Stimulated activated CD8-positive, alpha-beta memory T cell treated with anti-CD3 and anti-CD28 coated beads, Interleukin-15, amount 100 ng/mL, for 4 hours (primary cell): Measurements from ENCODE around the gene SLFN13.
"Not testable (repeated sequence)": the region's sequence is repeated elsewhere in the genome, so short reads cannot be mapped to it uniquely, and the experiment has no call there.

Source experiments
- DNase-seq, 2 donors: peaks; one replicate each; pipeline ENCODE4 v3.0.0-alpha.2; 2020; ENCODE audit warnings: low read depth in 2 of 2

The SLFN13 gene

DNA sequence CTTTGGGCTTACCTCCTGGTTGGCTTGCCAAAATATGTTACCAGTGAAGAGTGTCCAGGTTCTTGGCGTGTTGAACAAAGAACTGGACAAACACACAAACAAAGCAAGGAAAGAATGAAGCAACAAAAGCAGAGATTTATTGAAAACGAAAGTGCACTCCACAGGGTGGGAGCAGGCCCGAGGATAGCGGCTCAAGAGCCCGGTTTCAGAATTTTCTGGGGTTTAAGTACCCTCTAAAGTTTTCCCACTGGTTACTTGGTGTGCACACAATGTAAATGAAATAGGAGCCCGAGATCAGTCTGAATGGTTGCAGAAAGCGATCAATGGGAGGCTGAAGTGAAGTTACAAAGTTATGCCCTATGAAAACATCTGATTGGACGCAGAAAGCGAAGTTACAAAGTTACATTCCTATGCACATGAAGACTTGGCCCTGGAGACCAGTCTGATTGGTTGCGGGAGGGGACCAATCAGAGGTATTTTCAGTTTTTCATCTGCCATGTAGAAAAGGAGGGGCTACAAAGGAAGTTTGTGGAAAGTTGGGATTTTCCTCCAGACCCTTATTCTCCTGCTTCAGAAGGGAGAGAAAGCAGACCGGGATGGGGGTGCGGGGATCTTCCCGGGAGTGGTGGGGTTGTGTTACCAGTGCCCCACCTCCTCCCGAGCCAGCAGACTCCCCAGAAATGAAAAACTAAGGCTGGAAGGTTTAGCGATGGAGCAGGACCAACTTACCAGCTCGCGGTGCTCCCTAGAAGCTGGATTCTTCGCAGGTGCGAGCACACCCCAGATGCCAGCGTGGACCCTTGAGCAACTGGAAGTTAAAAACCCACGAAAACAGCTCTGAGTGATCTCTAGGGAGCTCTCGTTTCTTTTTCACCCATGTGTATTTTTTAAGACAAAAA, 16.1 kb downstream of the SLFN13 start, which contains the start of gene SLFN12:
Gene SLFN12, minus strand, starts transcription at position 325 of the 899 bp plus-strand sequence. CDS start 9,472 bp downstream, outside the sequence.
- no peak for DNase-seq

DNA sequence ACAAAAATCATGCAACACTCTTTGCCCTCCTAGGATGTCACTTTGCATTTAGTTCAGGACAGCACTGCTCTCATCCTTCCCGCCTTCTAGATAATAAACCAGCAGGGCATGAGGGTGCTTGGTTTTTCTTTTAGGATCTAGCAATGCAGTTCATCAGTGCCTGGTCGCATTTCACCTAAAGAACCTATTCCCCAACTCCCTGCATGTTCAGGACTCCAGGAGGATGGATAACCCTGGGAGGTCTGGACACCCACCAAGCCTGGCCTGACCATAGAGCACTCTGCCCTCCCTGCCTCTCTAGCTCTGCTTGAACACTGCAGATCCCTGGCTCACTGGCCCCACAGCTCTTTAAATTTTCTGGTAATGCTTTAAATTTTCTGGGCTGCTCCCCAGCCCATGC, 18.9 kb downstream of the SLFN13 start:
- no peak for DNase-seq

DNA sequence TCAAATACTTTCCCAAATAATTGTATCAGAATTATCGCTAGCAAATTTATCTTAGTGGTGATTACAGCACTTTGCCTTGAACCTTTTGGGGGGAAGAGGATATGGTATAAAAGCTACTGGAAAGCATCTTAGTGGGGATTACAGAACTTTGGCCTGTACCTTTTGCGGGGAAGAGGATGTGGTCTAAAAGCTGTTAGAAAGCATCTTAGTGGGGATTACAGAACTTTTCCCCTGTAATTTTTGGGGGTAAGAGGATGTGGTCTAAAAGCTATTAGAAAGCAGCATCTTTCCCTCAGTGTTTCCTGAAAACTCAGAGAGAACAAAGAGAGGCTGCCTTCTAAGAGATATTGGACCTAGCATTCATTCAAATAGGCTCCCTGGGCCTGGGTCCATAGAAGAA, 20.3 kb downstream of the SLFN13 start:
- DNase-seq, result no peak

DNA sequence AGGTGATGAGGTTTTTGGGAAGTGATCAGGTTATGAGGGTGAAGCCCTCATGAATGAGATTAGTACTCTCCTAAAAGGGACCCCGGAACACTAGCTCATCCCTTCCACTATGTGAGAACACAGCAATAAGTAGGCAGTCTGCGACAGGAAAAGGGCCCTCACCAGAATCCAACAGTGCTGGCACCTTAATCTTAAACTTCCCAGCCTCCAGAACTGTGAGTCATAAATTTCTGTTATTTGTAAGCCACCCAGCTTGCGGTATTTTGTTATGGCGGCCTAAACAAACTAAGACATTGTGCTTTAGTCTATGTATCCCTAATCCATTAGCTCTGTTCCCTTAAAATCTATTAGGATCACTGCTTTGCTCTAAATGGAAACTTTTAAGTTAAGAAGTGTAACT, 24.8 kb downstream of the SLFN13 start:
- DNase-seq, result no peak

DNA sequence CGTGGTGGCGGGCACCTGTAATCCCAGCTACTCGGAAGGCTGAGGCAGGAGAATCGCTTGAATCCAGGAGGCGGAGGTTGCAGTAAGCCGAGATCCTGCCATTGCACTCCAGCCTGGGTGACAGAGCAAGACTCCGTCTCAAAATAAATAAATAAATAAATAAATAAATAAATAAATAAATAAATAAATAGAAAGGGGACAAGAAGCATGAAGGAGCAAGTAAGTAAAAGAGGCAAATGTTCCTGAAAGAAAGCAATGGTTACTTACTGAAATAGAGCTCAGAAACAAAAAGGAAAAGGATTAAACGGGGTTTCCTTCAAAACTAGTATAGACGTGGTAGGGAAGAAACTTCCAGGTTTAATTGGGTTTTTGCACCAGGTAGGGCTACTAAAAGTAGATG, 27.5 kb downstream of the SLFN13 start:
- not testable (repeated sequence) for DNase-seq

DNA sequence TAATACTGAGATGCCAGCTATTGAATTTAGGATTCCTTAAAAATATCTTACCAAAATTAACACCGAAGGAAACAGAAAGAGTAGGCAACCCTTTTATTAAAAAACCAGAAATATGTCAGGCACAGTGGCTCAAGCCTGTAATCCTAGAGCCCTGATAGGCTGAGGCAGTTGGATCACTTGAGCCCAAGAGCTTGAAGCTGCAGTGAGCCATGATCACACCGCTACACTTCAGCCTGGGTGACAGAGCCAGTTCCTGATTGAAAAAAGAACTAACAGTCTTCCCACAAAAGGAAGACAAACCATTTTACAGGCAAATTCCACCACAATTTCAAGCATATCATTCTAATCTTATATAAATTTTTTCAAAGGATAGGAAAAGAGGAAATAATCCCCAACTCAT, 31.9 kb downstream of the SLFN13 start:
- DNase-seq, result no peak

DNA sequence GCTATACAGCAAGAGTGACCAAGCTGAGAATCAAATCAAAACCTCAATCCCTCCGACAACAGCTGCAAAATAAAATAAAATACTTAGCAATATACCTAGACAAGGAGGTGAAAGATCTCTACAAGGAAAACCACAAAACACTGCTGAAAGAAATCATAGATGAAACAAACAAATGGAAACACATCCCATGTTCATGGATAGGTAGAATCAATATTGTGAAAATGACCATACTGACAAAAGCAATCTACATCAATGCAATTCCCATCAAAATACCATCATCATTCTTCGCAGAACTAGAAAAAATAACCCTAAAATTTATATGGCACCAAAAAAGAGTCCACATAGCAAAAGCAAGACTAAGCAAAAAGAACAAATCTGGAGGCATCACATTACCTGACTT, 33.9 kb downstream of the SLFN13 start:
- DNase-seq, result not testable (repeated sequence)

DNA sequence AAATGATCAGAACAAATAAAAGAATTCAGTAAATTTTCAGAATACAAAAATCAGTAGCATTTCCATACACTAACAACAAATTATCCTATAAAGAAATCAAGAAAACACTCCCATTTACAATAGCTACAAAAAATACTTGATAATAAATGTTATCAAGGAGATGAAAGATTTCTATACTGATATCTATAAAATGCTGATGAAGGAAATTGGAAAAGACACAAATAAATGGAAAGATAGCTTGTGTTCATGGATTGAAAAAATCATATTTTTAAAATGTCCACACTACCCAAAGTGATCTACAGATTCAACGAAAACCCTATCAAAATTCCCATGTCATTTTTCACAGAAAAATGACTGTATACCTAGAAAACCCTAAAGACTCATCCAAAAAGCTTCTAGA, 34.3 kb downstream of the SLFN13 start:
- DNase-seq, result no peak

DNA sequence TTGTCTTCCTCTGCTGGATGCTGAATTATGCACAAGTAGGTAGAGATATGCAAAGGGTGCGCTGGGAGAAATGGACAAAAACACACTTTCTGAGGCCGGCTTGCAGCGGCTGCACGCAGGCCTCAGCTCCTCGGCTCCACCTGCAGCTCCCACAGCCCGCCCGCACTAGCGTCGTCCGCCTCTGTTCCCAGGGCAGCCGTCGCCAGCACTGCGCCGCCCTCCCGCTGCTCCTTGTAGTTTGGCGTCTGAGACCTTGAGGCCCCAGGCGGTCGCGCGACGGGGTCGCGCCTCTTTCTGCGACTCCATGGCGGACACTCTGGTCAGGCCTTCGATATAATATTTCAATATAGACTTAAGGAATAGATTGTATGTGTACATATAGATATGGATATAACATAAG, 41.0 kb downstream of the SLFN13 start:
- no peak for DNase-seq

DNA sequence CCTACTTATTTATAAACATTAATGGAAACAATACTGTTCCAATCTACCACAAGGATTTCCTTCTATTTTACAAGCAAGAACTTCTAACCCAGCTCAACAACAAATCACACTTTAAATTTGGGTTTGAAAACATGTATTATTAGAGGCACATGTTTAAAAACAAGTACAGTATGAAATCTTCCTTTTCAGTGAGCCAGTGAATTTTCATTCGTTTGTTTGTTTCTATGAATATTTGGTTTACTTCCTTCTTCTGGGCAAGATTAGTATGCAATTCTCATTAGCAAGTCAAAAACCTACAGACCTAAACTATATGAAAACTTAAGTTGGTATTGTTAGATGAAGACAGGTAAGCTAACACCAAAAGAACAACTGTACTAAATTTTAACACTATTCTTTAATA, 42.0 kb downstream of the SLFN13 start:
- DNase-seq, result no peak

DNA sequence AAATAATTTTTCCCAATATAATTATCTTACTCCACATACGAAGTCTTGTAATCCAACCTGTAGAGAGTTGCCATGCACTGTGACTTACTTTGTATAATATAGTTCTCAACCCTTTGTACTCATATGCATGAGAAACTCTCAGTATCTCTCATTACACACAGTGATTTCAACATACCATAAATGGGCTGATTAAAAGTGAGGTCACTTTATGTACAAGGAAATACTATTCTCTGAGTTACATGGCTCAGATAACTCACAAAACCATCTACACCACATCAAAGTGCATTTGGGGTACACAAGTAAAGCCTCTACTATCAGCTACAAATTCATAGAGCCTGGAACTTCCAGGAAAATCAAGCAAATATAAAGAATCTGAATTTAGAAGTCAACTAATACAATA, 44.2 kb downstream of the SLFN13 start:
- no peak for DNase-seq

DNA sequence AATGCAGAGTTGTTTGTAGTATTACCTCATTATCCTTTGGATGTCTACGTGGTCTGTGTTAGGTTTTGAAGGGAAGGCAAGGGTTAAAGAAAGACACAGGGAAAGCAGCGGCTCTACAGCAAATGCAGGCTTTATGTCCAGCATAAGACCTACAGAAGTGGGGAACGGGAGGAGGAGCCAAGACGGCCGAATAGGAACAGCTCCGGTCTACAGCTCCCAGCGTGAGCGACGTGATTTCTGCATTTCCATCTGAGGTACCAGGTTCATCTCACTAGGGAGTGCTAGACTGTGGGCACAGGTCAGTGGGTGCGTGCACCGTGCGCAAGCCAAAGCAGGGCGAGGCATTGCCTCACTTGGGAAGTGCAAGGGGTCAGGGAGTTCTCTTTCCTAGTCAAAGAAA, 54.8 kb downstream of the SLFN13 start:
- not testable (repeated sequence) for DNase-seq

DNA sequence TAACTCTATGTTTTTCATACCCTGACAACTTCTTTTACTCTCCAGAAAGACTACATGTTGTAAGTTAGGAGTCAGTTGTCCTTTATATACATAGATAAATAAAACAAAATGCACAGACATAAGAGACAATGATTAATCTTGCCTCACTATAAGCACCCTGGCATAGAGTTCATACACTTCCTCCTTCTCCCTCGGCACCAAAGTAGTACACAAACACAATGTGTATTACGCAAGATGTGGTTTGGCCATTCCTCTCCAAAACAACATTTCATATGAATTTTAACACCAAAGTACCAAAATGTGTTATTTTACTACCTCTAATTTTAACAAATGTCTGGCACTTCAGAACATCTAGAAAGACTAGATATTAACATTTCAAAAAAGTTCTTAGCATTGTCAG, 57.9 kb downstream of the SLFN13 start:
- DNase-seq, result no peak

DNA sequence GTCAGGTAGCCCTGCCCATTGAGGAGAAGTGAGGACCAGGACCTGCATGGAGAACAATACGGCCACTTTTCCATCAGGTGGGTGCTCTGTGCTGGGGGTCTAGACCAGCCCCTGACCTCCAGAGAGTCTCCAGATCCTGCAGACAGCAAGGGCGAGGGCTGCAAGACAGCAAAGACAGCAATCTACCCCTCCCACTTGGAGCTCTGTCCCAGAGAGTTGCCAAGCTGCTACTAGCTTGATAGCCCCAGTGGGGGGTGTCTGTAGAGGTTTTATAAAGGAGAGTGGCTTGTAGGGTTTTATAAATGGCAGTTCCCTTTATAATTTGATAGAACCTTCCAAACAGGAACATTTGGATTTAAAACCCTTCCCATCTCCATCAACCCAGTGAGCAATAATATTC, 58.4 kb downstream of the SLFN13 start:
- DNase-seq, result no peak

DNA sequence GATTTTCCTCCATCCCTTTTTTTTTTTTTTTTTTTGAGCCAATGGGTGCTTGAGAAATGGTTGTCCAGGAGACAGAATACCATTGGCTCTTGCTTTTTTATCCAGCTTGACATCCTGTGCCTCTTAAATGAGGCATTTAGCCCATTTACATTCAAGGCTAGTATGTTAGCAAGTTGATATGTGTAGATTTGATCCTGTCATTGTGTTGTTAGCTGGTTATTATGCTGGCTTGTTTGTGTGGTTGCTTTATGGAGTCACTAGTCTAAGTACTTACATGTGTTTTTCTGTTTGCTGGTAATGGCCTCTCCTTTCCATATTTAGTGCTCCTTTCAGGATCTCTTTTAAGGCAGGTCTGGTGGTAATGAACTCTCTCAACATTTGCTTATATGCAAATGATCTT, 61.1 kb downstream of the SLFN13 start:
- no peak for DNase-seq
